ENCODE data around the gene DSCAML1. TPM values are rescaled to one million over a fixed set of nuclear protein-coding genes. Genes with fewer than 3 reads are reported as not detected.
A peak's percentile ranks its signal among the peaks of the same experiment; 100 is the strongest.

The DSCAML1 gene
- total and polyA plus RNA-seq, 2 donors = 1.4 to 2.0 TPM

DNA sequence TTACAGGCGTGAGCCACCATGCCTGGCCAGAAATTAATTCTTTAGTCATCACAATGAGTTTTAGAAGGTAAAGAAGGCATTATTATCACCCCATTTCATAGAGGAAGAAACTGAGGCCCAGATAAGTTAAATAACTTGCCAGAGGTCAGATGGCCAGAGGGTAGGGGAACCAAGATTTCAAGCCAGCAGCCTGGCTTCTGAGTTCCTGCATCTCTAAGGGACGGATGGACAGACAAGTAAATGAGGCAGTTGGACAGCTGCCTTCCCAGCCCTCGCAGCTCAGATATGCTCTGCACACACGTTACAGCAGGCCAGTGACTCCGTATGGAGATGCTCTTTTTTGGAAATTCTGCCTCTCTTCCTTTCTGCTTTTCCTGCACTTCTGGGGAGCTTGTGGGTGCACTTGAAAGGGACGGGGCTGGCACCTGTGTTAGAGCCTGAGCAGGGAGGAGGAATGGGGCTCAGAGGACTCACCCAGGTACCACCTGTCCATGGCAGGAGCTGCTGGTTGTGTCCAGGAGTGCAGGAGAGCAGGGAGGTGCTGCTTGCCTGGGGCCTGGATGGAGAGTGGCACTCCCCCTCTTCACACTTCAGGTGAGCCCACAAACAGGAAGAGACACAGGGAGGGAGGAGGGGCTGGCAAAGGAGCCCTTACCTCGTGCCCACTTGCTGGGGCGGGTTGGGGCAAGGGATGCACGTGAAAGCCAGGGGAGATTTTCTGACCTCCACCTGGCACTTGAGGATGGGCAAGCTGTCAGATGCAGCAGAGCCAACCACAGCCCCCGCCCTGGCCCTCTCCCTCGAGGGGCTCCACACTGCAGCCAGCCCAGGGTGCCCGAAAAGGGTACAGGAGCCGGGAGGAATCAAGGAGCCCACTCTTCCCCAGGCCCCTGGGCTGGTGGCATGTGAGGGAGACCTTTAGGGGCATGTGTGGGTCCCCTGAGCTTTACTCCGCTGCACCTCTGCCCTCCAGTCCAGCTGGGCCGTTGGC, 30.8 kb upstream of the DSCAML1 start:
- 64% methylated on average over 15 of the region's 15 CpGs for WGBS
- H3K36me3 ChIP-seq (ENCODE audit: insufficient read depth) = no peaks in the 10 kb centered on the region
- H3K27ac ChIP-seq (ENCODE audit: low read depth) = no peak overlapping the region
- peaks cover 6% of the 10 kb centered on the region for H3K4me1 ChIP-seq (ENCODE audit: insufficient read depth)
- H3K4me3 ChIP-seq (ENCODE audit: low read depth, low read length) = no peak overlapping the region
- no peak for DNase-seq (ENCODE audit: extremely low spot score)

DNA sequence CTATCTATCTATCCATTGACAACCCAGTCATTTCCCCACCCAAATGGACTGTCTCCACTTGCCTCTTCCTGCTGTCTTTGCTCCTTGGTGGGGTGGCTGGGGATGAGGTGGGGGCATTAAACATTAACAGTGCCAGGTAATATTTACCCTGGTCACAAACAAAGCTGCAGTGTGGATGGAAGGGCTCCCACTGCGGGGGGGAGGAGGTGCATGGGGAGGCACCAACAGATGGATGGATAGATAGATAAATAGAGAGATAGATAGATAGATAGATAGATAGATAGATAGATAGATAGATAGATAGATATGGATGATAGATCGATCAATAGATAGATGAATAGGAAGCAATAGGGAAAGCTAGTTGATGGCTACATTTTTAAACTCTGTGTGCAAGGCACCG, 29.8 kb upstream of the DSCAML1 start:
- no peak for DNase-seq (ENCODE audit: extremely low spot score)
- Histone ChIP-seq H3K36me3 (ENCODE audit: insufficient read depth) (no peaks in the 10 kb centered on the region), H3K27ac (ENCODE audit: low read depth) (no peak overlapping the region), H3K4me1 (ENCODE audit: insufficient read depth) (peaks cover 6% of the 10 kb centered on the region), H3K4me3 (ENCODE audit: low read depth, low read length) (no peak overlapping the region)
- 88% methylated on average over 3 of the region's 3 CpGs for WGBS

DNA sequence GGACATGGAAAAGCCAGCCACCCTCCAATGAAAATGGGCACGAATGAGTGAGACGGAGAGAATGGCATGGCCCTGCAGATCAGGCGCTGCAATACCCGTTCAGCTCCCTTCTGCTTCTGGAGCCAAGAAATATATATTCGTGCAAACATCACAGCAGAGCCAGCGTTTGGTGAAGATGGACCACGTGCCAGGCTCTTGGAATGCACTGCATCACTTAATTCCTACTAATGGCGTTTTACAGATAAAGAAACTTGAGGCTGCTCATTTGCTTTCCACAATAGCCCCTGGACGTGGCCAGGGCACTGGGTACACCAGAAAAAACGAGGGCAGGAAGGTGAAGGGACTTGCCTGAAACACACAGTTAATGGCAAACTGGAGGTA, 29.2 kb upstream of the DSCAML1 start:
- Histone ChIP-seq H3K36me3 (ENCODE audit: insufficient read depth) (no peaks in the 10 kb centered on the region), H3K4me3 (ENCODE audit: low read depth, low read length) (no peak overlapping the region), H3K27ac (ENCODE audit: low read depth) (no peak overlapping the region), H3K4me1 (ENCODE audit: insufficient read depth) (peaks cover 6% of the 10 kb centered on the region)
- WGBS = 65% methylated on average over 10 of the region's 10 CpGs
- DNase-seq (ENCODE audit: extremely low spot score) = no peak

DNA sequence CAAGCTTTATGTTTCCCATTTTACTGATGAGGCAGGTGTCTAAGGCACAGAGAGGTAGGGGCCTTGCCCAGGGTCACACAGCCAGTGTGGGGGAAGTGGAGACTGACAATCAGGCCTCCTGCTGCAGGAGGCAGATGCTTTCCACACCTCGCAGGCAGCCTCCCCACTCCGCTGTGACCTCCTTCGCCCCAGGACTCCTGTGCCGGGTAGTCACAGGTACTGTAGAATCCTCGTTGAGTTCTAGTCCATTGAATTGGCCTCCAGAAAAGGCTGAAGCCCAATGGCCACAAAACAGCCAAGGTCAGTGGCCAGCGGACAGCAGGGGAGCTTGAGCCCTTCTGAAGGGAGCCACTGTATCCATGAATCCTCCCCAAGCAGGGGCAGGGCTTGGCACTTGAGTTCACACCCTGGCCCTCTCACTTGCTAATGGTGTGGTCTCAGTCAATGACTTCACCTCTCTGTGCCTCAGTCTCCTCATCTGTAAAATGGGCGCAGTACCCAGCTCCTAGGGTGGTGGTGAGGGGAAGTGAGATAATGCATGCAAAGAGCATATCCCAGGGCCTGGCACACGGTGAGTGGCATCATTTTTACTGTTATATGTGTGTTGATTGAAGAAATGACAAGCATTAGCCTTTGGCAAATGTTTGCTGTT, 28.6 kb upstream of the DSCAML1 start:
- Histone ChIP-seq H3K4me1 (ENCODE audit: insufficient read depth) (peaks cover 6% of the 10 kb centered on the region), H3K4me3 (ENCODE audit: low read depth, low read length) (no peak overlapping the region), H3K36me3 (ENCODE audit: insufficient read depth) (no peaks in the 10 kb centered on the region), H3K27ac (ENCODE audit: low read depth) (no peak overlapping the region)
- DNase-seq (ENCODE audit: extremely low spot score) = no peak
- 91% methylated on average over 8 of the region's 8 CpGs for WGBS

DNA sequence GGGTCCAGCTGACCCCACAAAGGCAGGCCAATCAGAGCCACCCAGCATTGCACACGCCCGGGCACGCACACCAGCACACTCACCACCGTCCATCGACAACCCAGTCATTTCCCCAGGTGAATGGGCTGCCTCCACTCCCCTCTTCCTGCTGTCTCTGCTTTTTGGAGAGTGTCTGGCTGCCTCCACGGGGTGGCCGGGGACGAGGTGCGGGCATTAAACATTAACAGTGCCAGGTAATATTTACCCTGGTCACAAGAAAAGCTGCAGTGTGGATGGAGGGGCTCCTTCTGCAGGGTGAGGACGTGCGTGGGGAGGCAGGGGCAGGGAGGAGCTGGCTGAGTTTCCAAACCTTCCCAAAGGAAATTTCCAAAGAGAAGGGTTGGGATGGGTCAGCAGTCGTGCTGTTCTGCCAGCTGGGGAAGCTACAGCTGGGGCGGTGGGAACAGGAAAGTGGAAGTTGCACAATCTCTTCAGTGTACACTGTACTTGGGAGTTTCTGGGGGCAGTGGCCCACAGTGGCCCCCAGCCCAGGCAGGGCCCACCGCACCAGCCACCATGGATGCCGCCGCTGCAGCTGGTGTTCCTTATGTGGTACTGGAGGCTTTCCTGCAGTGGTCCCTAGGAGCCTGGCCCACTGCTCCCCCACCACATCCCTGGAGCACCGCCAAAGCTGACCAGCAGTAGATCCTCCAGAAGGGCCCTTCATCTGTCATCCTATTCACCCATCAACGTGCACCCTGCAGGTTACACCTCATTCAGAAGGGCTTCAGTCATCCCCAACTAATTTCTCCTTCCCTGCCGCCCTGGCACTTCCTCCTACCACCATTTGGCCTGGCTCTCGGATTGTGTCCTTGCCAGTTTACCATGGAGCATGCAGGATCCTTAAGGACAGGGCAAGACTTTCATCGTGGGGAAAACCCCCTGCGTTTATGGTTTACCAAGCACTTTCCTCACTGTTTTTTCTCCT, 27.8 kb upstream of the DSCAML1 start, which contains the start of gene FXYD2:
TSS of gene FXYD2 (minus strand) at position 174 of the 967 bp plus-strand sequence. CDS start at position 108, 66 bp downstream.
- H3K27ac ChIP-seq (ENCODE audit: low read depth) = peak within 1 kb of the TSS; percentile 31
- H3K36me3 ChIP-seq (ENCODE audit: insufficient read depth) = no peaks in the 10 kb centered on the region
- H3K4me1 ChIP-seq (ENCODE audit: insufficient read depth) = peaks cover 6% of the 10 kb centered on the region
- DNase-seq (ENCODE audit: extremely low spot score) = no peak
- H3K4me3 ChIP-seq (ENCODE audit: low read depth, low read length) = no peak within 1 kb of the TSS
- 53% methylated on average over 22 of the region's 22 CpGs for WGBS

DNA sequence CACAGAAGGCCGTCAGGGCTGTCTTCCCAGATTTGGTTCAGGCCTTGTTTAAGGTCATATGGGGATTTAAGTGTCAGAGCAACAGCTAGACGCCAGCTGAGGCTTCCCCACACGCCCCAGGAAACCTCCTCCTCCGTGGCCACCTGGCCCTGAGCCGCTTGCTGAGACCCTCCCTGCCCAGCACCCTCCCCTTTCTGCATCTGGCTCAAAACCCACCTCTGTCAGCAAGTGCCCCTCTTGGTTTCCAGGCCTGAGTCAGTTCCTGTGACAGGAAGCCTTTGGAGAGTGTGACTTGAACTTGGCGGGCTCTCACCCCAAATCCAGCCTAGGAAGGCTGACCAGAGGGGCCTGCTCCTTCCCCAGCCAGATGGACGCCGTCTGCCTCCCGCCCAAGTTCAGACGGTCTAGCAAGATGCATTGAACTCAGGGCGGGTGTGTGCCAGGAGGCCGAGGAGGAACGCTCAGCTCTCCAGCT, 27.0 kb upstream of the DSCAML1 start:
- DNase-seq (ENCODE audit: extremely low spot score) = no peak
- WGBS = 33% methylated on average over 13 of the region's 13 CpGs
- Histone ChIP-seq H3K4me1 (ENCODE audit: insufficient read depth) (peaks cover 4% of the 10 kb centered on the region), H3K4me3 (ENCODE audit: low read depth, low read length) (no peak overlapping the region), H3K36me3 (ENCODE audit: insufficient read depth) (no peaks in the 10 kb centered on the region), H3K27ac (ENCODE audit: low read depth) (peak overlapping the region; percentile 31)

DNA sequence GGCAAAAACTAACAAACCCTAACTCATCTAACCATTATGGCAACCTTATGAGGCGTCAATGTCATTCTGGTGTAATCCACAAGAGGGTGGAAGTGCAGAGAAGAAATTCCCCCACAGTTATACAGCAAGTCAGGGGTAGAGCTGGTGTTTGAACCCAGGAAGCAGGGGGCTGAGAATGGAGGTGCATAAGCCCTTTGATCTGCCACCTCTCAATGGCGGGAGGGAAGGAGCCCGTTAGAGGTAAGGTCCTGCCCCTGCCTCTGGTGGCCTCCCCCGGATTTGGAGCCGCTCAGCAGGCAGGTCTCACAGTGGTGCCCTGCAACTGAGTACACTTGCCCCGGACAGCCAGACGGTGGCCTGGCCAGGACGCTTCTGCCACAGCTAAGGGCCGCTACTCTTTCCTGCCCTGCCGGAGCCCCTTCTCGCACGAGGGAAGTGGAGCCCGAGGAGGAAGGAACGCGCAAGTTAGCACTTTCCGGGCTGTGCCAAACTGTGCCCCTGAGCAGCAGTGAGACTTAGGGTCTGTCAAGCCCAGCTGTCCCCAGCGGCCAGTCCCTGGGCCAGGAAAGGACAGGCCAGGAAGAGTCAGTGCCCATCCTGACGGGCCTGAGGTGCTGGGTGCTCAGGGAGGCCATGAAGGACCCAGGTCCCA, 26.4 kb upstream of the DSCAML1 start:
- WGBS = 65% methylated on average over 18 of the region's 18 CpGs
- Histone ChIP-seq H3K36me3 (ENCODE audit: insufficient read depth) (no peaks in the 10 kb centered on the region), H3K27ac (ENCODE audit: low read depth) (no peak overlapping the region), H3K4me3 (ENCODE audit: low read depth, low read length) (no peak overlapping the region), H3K4me1 (ENCODE audit: insufficient read depth) (peaks cover 4% of the 10 kb centered on the region)
- DNase-seq (ENCODE audit: extremely low spot score) = no peak

DNA sequence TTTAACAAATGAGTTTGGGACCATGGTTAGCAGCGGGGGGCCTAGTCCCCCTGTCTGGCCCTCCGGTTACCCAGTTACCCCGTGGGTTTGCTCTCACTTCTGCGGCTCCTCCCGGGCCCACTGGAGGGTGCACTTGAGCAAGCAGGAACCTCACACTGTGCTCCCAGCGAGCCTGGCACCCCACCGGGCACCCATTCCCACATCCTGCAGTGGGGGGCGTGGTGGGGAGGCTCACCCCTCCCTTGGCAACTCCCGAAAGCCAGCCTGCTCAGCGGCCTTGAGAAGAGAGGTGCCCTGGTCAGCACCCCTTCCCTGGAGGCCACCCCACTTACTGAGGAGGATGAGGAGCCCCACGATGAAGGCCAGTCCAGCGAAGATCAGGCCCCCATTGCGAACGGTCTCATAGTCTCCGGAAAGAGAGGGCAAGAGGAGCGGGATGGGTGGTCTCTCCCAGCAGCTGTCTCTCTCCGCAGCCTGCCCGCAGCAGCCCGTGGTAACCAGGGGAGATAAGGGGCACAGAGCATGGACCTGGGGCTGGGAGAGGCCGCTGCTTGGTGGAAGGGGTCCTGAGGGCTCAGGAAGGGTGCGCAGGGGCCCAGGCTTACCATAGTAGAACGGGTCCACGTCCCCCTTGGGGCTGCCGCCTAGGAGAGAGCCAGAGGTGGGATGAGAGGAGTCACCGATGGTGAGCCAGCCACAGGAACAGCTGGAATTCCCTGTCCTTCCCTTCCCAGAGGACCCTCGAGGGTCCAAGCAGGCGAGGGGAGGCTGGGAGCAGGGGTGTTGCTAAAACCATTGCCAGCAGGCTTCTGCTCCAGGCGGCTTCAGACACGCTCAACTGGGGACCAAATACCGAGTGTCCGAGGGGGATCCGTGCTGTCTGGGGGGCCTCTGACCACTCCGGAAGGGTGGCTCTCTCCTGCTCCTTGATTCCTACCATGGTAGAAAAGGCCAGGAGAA, 25.3 kb upstream of the DSCAML1 start:
- no peak for DNase-seq (ENCODE audit: extremely low spot score)
- Histone ChIP-seq H3K27ac (ENCODE audit: low read depth) (no peak overlapping the region), H3K4me1 (ENCODE audit: insufficient read depth) (peaks cover 4% of the 10 kb centered on the region), H3K4me3 (ENCODE audit: low read depth, low read length) (no peak overlapping the region), H3K36me3 (ENCODE audit: insufficient read depth) (no peaks in the 10 kb centered on the region)
- 76% methylated on average over 33 of the region's 33 CpGs for WGBS

DNA sequence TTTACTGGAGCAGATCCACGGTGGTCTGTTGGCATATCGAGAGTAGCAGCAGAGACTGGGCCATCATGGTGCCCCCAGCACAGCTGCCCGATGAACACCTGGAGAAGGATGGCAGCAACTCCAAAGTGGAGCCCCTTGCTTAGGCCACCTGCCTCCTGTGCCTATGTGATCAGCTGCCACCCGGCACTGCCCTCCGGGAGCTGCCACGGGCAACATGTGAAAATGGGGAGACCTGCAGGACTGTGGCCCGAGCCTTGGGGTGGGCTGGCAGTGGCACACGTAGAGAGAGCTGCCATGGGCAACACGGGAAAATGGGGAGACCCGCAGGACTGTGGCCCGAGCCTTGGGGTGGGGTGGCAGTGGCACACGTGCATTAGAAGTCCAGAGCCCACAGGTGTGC, 24.4 kb upstream of the DSCAML1 start:
- Histone ChIP-seq H3K4me3 (ENCODE audit: low read depth, low read length) (no peak overlapping the region), H3K36me3 (ENCODE audit: insufficient read depth) (no peaks in the 10 kb centered on the region), H3K4me1 (ENCODE audit: insufficient read depth) (peaks cover 4% of the 10 kb centered on the region), H3K27ac (ENCODE audit: low read depth) (no peak overlapping the region)
- WGBS = 87% methylated on average over 12 of the region's 12 CpGs
- no peak for DNase-seq (ENCODE audit: extremely low spot score)

DNA sequence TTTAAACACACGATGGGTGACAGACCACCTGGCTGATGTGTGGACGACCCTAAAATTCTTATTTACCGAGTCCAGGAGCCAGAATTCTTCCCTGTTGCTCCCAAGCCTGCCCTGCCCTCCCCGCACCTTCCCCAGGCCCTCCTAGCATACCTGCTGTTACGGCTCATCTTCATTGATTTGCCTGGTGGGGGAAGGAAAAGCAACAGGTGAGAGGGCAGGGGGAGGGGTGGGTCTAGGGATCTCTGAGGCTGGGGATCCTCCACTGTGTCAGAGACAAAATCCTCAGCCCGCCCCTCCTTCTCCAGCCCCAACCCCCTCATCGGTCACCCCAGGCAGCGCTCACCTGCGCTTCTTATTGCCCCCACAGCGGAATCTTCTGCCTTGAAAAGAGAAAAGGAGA, 23.5 kb upstream of the DSCAML1 start:
- H3K36me3 ChIP-seq (ENCODE audit: insufficient read depth) = no peaks in the 10 kb centered on the region
- no peak for DNase-seq (ENCODE audit: extremely low spot score)
- H3K27ac ChIP-seq (ENCODE audit: low read depth) = no peak overlapping the region
- 92% methylated on average over 10 of the region's 10 CpGs for WGBS
- no peak overlapping the region for H3K4me3 ChIP-seq (ENCODE audit: low read depth, low read length)
- H3K4me1 ChIP-seq (ENCODE audit: insufficient read depth) = peaks cover 4% of the 10 kb centered on the region

DNA sequence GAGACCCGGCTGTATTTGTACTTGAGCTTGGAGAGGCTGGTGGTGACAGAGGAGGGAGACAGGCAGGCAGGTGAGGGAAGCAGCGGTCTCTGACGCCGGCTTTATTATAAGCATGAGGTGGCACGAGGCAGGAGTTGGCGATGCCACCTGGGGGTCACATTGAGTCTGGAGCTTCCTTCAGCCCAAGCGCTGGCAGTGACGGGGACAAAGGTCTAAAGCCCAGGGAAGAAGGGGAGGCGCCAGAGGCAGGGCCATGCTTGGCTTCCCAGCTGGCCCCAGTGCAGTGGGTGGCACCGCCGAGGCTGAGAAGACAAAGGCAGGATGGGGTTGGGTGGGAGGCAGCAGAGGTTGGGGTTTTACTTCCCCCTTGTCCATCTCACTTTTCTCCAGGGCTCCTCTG, 23.1 kb upstream of the DSCAML1 start:
- DNase-seq (ENCODE audit: extremely low spot score) = no peak
- no peak overlapping the region for H3K4me3 ChIP-seq (ENCODE audit: low read depth, low read length)
- H3K36me3 ChIP-seq (ENCODE audit: insufficient read depth) = no peaks in the 10 kb centered on the region
- H3K27ac ChIP-seq (ENCODE audit: low read depth) = no peak overlapping the region
- WGBS = 89% methylated on average over 11 of the region's 11 CpGs
- H3K4me1 ChIP-seq (ENCODE audit: insufficient read depth) = peaks cover 4% of the 10 kb centered on the region

Data from urinary bladder (tissue), 4 donors.